HS-27A (cell line): Measurements from ENCODE around the gene DQX1.

Experiments
- DNase-seq: peaks from one replicate; pipeline ENCODE4 v3.0.0-alpha.2; 2012; ENCODE audit warnings: low read depth, missing footprints

The DQX1 gene

DNA sequence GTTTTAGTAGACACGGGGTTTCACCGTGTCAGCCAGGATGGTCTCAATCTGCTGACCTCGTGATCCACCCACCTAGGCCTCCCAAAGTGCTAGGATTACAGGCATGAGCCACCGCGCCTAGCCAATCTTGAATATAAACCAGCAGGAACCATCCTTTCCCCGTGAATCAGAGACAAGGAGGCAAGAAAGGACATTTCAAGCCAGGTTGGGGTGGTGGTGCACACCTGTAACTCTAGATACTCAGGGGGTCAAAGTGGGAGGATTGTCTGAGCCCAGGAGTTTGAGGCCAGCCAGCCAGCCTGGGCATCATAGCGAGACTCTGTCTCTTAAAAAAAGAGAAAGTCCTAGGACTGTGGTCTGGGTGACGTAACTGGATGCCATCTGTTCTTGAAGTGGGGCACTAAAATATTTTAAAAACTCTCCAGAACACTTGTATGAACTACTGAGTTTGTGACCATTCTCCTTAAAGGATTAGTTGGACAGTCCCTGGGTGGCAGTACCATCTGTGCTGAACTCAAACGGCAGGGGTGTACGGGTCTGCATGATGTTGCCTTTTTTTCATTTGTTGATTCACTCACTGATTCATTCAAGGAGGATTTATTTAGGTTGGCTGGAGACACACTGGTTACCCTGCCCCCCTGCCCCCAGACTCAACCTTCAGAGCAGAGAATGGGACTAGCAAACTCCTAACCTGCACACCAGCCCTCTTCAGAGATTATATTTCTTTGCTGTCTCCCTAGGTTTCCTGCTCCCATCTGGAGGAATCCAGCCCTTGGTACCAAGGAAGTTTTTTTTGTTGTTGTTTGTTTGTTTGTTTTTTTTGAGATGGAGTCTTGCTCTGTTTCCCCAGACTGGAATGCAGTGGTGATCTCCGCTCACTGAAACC is 14.7 kb downstream of the DQX1 start:
- no peak for DNase-seq

DNA sequence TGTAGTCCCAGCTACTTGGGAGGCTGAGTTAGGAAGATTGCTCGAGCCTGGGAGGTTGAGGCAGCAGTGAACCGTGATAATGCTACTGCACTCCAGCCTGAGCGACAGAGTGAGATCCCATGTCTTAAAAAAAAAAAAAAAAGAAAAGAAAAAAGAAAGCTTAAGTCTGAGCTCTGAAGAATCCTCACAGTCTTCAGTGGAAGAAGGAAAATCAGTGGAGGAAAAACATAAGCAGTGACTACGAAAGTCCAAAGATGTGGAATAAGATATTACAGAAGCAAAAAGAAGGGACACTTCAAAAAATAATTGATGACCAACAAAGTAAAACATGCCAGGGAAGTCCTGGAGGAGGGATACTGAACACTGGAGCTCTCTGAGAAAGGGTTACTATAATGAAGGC is 15.8 kb downstream of the DQX1 start:
- no peak for DNase-seq

DNA sequence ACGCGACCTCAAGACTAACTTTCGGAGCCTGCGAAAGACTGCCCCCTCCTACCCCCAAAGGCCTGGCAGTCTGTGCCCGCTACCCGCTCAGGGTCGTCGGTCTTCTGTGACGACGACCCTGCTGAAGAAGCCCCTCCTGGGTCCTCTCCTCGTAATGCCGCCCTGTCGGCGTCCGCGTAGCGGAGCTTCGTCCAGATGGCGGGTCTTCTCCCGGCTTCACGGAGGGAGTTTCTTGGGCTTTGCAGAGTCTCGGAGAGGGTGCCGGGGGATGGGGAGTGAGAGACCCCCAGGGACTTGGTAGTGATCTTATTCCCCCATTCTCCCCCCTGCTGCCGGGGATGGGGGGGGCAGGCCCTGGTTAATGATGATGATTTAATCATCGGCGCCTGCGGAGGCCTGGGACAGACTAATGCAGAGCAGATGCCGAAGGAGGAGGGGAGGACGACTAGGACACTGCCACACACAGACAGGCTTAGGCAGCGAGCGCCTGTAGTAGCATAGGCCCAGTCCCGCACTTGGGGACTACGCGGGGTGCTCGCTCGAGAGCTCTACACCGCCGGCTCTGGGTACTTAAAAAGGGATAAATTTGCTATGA is 18.0 kb downstream of the DQX1 start:
- no peak for DNase-seq

DNA sequence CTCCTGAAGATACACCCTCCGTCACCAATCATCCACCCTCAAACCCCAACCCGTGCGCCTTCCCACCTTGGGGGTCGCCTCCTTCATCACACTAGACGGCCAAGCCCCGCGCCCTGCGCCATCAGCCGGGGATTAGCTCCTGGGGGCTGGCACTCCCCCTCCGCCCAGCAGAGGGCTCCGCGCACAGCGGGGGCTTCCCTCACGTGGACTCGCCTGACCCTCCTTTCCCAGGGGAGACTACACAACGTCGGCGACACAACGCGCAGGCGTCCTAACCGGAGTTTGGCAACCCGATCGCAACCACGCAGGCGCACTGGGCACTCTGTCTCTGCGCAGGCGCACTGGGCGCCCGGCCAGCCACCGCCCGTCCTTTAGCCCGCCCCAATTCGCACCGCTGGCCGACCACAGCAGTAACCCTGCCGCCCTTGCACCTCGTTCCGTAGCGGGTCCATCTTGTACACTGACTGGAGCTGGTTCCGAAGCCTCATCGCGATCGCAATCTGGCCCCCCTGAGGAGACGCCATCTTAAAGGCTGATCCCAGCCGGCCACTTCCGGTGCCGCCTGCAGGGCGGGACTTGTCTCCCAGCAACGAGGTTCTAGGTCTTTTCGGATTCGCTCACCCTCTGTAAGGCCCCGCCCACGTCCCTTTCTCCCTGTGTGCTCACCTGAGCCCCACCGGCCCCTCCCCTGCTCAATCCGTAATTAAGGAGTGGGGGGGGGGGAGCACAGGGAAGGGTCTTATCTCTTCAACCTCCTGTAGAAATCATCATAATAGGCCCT is 18.7 kb downstream of the DQX1 start, which contains the start of gene PCGF1:
Gene PCGF1, minus strand, starts transcription at position 551 of the 781 bp plus-strand sequence. Its CDS starts 27 bp downstream, at position 524.
- peak; percentile 98 for DNase-seq

DNA sequence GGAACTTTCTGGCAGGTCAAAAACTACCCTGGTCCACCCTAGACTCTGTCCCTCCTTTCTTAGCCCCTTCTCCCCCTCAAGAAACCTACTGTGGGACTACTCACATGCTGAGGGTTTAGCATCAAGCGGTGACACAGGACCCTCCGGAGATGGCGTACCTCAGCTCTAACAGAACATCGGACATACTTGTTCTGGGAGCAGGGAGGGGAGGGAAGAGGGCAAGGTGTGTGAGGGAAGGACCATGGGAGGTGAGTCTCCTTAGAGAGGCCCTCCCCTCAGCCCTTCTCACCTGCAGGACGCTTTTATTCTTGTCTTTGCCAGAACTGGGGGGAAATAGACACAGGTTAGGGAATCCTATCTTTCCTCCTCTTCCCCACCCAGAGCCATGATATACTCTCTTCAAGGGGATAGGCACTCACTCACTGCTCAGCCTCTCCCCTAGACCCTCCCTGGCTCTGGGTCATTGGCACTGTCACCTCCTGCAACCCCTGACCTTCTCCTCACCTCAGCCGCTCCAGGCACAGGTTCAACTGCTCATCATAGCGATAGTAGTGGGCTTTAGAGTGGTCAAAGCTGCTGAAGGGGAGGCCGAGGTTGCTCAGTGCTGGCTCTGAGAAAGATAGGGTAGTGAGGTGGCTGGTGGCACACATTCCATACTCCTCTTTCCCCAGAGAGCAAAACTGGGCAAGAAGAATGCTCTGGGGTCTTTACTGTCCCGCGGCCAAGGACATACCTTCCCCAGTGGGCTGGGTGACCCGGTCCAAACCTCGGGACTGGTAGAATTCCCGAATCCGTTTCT is 20.4 kb downstream of the DQX1 start:
- no peak for DNase-seq

DNA sequence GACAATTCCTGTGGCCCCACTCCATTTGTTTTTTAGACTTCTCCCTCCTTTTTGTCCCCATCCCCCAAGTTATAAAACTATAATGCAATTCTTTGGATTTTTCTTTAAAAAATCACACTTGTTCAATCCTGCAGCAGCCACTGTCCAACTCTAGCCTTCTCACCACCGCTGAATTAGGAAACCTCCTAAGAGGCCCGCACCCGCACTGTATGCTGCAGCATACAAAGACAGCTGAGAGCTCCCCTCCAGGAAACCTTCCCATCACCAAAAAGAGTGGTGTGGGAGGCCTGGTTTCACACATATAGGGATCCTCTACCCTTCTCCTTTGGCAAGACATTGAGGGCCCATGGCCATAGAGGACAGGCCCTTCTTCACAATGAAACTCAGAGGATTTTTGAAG is 21.4 kb downstream of the DQX1 start:
- DNase-seq, result no peak

DNA sequence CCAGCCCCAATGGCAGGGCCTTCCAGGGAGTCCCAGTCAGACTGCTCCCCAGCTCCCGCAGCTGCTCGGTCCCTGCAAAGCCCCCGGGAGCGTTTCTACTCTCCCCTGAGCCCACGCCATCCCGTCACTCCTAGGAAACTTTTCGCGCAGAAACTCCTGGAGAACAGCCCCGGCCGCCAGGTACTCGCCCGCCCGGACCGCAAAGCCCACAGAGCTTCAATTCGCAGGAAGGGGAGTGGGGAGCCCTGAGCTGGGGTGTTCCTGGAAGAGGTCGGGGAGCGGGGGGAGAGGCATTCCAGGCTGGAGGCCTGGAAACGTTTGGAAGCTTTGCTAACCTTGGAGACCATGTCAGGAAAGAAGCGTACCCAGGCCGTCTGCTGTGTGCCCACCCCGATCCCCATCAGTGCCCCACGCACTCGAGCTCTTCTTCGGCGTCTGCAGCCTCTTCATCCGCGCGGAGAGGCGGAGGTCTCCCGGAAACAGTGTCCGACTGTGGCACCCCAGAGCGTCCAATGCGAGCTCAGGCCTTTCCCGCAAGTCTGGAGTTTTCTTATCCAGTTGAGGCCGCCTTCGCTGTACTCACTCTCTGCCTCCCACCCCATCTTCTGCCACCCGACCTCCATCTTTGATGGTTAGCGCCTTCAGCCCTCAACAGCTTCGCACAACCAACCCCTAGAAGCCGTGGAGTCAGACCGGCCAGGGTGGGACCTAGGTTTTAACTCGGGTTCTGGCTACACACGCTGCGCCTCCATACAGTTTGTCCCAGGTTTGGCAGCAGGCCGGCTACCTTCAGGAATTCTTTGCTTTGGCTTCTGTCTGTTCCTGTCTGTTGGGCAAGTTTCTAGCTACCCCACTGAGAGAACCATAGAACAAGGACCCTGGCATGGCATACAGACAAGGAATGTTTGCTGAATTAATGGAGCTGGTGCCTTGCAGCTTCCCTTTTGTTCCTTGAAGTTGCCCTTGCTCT is 22.2 kb downstream of the DQX1 start:
- DNase-seq, result no peak

DNA sequence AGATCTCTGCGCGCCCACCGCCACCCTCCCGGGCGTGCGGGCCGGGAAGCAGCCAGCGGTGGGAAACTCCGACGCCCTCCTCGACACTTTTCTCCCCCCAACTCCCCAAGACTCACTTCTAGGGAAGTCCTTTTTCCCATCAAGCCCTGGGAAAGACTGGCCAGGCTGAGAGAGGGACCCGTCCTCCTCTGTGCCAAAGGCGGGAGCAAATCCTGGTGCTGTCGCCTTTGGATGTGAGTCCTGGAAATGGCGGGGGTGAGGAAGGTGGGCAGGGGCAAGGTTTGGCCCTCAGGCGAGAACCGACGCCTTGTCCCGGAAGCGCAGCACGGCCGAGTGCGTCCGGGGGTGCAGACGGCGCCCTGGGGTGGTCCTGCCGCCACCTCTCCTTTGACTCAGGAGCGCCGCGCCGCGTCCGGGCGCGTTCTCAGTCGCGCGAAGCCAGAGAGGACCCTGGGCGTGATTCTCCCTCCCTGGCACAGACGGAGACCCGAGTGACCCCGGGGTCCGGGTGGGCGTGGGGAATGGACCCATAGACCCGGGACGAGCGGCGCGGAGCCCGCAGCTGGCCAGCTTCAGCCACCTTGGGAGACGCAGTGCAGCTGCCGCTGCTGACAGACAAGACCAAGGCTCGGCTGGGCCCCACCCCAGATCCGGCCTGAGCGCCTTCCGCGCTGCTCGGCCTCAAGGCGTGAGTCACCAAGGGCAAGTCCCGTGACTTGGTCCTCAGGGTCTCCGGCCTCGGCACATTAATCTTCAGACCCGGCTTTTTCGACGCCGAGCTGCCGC is 23.1 kb downstream of the DQX1 start:
- DNase-seq, result peak; percentile 77

DNA sequence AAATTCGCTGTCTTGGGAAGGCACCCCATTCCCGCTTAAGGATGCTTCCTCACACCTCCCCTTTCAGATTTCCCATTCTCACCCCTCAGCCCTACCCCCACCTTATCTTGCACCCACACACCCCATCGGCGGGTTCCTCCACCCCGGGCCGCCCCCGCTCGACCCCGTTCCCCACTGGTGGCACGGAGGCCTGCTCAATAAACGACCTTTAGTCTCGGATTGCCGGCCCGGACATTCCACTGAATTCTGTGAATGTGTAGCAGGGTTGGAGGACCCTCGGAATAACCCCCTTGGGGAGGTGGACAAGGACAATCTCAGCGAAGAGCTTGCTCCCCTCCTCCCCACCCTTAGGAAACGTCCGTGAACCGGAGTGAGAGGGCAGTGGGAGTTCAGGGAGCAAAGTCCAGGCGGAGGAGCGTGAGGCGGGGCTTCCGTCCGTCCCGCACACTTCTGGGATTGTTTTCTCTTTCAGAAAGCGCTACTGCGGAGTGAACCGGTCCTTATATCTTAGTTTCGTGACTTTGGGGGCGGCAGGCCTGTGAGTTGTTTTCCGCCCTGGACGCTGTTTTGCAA is 23.8 kb downstream of the DQX1 start:
- DNase-seq, result no peak

DNA sequence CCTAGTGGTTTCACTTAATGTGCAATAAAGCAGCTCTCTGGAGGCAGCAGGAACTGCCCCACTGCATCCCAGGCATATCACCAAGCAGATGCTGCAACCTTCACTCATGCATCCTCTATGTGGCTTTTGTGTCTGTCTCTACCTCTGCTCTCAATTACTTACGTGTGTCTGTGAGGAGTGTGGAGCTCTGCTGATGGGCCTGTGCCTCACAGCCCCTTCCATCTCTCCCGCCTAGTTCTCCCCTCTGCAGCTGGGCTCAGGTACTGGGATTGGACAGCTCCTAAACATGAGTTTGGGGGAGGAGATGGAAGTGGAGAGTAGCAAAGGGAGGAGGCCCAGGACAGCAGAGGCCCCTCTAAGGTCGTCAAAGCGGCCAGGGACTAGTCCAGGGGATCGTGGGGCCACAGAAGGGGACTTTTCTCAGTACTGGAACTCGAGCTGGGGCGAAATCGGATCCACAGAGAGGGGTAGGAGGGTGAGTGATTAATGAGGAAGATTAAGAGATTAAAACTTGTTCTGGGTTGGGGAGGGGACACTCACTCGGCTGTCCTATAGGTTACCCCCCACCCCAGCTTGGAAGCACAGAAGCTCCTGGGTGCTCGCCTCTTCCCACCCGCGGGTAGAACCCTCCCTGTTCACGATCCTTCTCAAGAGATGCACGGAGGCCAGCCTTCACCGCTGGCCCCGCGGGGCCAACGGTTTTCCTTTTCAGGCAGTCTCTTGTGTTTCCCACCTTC is 24.5 kb downstream of the DQX1 start:
- no peak for DNase-seq

DNA sequence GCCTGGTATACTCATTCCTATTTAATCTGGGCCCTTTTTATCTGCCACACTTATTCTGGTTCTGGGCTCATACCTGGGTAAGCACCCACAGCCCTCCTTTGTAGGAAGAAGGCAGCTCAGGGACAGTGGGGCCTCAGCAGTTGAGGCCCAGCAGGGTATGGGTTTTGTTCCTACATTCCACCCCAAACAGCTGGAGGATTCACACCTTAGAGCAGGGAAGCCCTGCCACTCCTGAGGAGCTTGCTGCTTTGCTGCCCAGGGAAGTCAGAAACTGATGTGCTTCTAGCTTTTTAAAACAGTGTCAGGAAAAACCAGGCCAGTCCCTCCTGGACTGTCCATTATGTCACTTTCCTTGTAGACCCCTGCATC is 25.5 kb downstream of the DQX1 start:
- DNase-seq, result no peak

DNA sequence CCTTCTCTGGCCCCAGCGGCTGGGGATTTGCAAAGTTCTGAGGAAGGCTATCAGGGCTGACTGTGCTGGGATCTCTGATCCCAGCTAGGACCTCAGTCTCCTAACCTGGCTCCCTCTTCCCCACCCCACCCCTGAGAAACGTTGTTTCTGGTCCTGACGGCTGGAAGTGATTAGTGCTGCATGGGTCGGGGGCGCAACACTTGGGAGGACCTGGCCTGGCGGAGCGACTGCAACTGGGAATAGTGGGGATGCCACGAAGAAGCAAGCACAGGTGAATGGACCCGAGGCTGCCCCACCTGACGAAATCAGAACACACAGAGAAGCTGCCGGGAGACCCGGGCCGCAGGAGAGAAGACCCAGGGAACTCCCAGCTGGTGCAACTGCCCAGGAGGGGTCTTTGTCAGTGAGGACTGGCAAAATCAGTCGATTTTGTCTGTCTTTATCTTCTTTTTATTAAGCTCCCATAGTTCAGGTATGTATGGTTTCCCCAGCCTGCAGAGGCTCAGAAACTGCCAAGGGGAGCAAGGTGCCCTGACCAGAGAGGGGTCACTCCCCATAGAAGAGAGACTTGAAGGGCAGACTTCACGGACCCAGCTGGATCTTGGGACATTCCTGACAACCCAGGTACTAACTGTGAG is 26.0 kb downstream of the DQX1 start:
- DNase-seq, result no peak

DNA sequence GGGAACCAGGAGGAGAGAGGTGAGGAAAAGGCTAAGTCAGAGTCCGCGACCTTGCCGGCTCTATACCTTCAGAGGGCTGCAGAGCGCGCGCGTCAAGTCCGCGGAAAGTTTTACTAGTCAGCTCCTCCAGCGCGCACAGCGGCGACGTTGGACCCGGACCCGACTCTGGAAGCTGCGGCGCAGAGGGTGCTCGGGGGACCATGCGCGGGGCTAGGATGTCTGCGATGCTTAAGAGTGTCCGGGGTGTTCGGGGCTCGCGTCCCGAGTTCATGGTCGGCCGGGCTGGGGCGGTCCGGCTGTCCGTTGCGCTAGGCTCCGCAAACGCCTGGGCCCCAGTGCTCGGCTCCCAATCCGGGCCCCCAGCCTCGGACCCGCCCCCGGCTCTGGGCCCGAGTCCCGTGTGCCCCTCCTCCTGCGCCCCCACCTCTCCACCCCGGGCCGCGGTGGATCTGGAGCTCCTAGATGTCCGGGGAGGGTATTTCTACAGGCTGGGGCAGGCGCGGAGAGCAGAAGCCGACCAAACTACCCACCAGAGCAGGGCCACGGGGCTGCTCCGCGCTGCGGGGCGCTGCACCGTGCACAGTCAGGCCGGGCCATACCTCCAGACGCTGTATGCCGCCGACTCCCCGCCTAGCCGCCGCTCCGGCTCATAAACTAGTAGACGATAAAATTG is 26.6 kb downstream of the DQX1 start, which contains the start of gene LBX2:
Gene LBX2, minus strand, starts transcription at position 337 of the 673 bp plus-strand sequence. Its CDS starts 66 bp downstream, at position 271.
- DNase-seq, result no peak

DNA sequence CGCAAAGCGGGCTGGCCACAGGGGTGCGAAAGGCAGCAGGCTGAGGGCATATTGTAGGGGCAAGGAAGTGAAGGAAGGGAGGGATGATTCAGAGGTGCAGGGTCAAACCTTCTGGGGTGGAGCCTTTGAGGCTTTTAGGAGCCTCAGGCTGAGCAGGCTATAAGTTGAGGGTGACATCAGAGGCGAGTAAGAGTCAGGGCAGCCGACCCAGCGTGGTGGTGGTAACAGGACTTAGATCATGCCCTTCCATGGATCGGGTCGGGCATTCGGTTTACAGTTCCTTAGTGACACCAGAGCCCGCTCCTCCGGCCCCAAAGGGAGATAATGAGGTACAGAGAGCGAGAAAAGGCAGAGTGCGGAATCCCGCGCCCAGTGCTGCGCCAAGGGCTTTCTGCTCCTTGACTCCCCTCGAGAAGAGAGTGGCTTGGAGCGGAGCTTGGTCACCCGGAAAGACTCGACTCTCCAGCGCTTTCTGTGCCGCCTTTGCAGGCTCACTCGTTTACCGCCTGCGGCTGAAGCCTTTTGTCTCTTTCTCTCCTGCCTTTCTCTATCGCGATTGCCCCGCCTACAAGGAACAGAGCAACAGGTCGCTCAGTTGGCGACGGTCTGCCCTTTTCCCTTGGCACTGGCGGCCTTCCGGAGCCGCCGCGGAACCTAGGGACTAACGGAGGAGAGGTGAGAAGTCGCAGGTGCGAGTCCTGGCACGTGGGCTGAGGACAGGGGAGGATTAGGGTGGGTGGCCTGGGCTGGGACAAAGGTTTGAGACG is 27.3 kb downstream of the DQX1 start:
- DNase-seq, result no peak

DNA sequence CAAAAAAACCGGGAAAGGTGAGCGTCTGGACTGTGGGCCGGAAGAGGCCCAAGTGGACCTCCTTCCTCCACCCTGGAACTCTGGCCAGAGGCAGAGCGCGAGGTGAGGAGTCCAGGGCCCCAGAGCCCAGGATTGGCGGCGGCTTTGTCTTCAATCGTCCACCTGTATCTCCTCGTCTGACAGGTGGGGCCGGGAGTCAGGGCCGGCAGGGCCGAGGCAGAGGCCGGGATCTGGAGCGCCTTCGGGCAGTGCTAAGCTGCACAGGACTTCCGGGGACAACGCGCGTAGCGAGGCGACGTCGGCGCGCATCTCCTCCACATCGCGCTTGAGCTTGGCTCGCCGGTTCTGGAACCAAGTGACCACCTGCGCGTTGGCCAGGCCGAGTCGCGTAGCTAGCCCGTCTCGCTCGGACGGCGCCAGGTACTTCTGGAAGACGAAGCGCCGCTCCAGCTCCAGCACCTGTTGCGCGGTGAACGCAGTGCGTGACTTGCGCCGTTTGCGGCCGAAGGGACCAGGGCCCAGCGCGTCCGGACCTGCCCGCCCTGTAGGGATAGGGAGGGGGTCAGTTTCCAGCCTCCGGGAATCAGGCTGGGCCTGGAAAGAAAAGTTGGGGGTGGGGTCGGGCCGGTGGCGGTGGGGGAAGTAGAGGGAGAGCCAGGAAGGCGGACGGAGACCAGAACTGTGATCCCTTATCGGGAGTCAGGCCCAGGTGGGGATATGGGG is 28.1 kb downstream of the DQX1 start:
- DNase-seq, result no peak
